B cell (primary cell): ENCODE results near the gene TRMT1L. TPM values are rescaled to one million over a fixed set of nuclear protein-coding genes. Genes with fewer than 3 reads are reported as not detected.

Experiments
- ATAC-seq: fragments of 200-7000 bp; cut with Tn5 transposase; one replicate; pipeline ENCODE4 v1.10.0; 2021; ENCODE audit warnings: low read depth, mild to moderate bottlenecking, moderate number of reproducible peaks, moderate library complexity
- CTCF ChIA-PET: fragments of 350-600 bp; sonication (Branson Sonifier 250); formaldehyde crosslinking; loops from one replicate; lab custom pipeline; 2021; ENCODE audit warnings: antibody characterized with exemption, inconsistent platforms; lab: Charles Lee
- POLR2A ChIA-PET: fragments of 350-600 bp; sonication (Branson Sonifier 250); formaldehyde crosslinking; loops from one replicate; lab custom pipeline; 2021; ENCODE audit warnings: antibody characterized with exemption; lab: Charles Lee
- DNase-seq: peaks from one replicate; pipeline ENCODE4 v3.0.0; 2013
- H2AFZ ChIP-seq: 2 replicates; pipeline ENCODE4 v1.6.1; 2012; ENCODE audit warnings: mild to moderate bottlenecking, low read depth, low read length; ENCODE audit not compliant: insufficient read depth, poor library complexity, severe bottlenecking
- H3K27ac ChIP-seq, 2 donors: 1 replicate in 1 of 2; 2 replicates in 1 of 2; pipeline ENCODE4 v1.5.1; 2012 to 2013; ENCODE audit warnings: low read length in 2 of 2, mild to moderate bottlenecking in 2 of 2, moderate library complexity in 1 of 2
- H3K27me3 ChIP-seq, 4 experiments: fragments of 200-600 bp in 1 of 4; sonication (generic) in 1 of 4; replicated peaks in 1 of 4; 1 replicate in 2 of 4; 2 replicates in 2 of 4; pipeline versions ENCODE4 v1.6.1 to v1.7.0; 2013 to 2016; ENCODE audit warnings: low read length in 3 of 4, mild to moderate bottlenecking in 2 of 4, mixed read lengths in 1 of 4, moderate library complexity in 1 of 4; ENCODE audit not compliant: insufficient read depth in 4 of 4, control insufficient read depth in 3 of 4; ENCODE audit errors: control extremely low read depth in 1 of 4
- H3K36me3 ChIP-seq, 2 experiments: replicated peaks in 1 of 2; 1 replicate in 1 of 2; 2 replicates in 1 of 2; pipeline versions ENCODE4 v1.6.1 to v1.7.1; 2013; ENCODE audit warnings: low read length in 1 of 2; ENCODE audit not compliant: insufficient read depth in 2 of 2, control insufficient read depth in 1 of 2; ENCODE audit errors: control extremely low read depth in 1 of 2, extremely low read depth in 1 of 2
- H3K4me1 ChIP-seq, 2 donors: fragments of 200-600 bp in 1 of 2; sonication (generic) in 1 of 2; 1 replicate in 1 of 2; 2 replicates in 1 of 2; pipeline versions ENCODE4 v1.5.1 to v1.6.1; 2013 to 2017; ENCODE audit warnings: low read length in 2 of 2; ENCODE audit not compliant: control insufficient read depth in 2 of 2, insufficient read depth in 2 of 2
- H3K4me2 ChIP-seq: replicated peaks from 2 replicates; pipeline ENCODE3; 2012; ENCODE audit warnings: mild to moderate bottlenecking, low read depth, low read length; ENCODE audit not compliant: poor library complexity, severe bottlenecking
- H3K4me3 ChIP-seq, 5 experiments: fragments of 200-600 bp in 1 of 5; sonication (generic) in 1 of 5; 1 replicate in 3 of 5; 2 replicates in 2 of 5; pipeline versions ENCODE4 v1.5.1 to v1.7.0; 2011 to 2016; ENCODE audit warnings: low read length in 4 of 5, mild to moderate bottlenecking in 4 of 5, low read depth in 2 of 5, control low read depth in 1 of 5, moderate library complexity in 1 of 5; ENCODE audit not compliant: insufficient read depth in 1 of 5; ENCODE audit errors: control extremely low read depth in 1 of 5, extremely low read depth in 1 of 5
- H3K79me2 ChIP-seq: fragments of 200-600 bp; sonication (generic); one replicate; pipeline ENCODE4 v1.6.0; 2016; ENCODE audit warnings: low read length; ENCODE audit not compliant: control insufficient read depth, insufficient read depth
- H3K9ac ChIP-seq: fragments of 200-600 bp; sonication (generic); 2 replicates; pipeline ENCODE4 v1.6.1; 2017; ENCODE audit warnings: mild to moderate bottlenecking, low read length, moderate library complexity
- H3K9me3 ChIP-seq, 3 donors: one replicate each; pipeline versions ENCODE4 v1.6.1 to v1.7.1; 2013; ENCODE audit warnings: low read length in 2 of 3; ENCODE audit not compliant: control insufficient read depth in 2 of 3, insufficient read depth in 1 of 3; ENCODE audit errors: control extremely low read depth in 1 of 3
- H4K20me1 ChIP-seq: 2 replicates; pipeline ENCODE4 v1.6.0; 2012; ENCODE audit warnings: mild to moderate bottlenecking, low read length; ENCODE audit not compliant: insufficient read depth, control insufficient read depth, poor library complexity, severe bottlenecking
- H3K27ac Mint-ChIP-seq: one replicate; pipeline ENCODE4 v1.8.0; 2021; ENCODE audit warnings: mixed read lengths
- H3K27me3 Mint-ChIP-seq: one replicate; pipeline ENCODE4 v1.8.0; 2021; ENCODE audit warnings: mixed read lengths
- H3K4me1 Mint-ChIP-seq: one replicate; pipeline ENCODE4 v1.8.0; 2021; ENCODE audit warnings: mixed read lengths
- H3K4me3 Mint-ChIP-seq: one replicate; pipeline ENCODE4 v1.8.0; 2021; ENCODE audit warnings: mixed read lengths
- H3K9me3 Mint-ChIP-seq: one replicate; pipeline ENCODE4 v1.8.0; 2022; ENCODE audit warnings: mixed read lengths; ENCODE audit not compliant: insufficient read depth
- CTCF ChIP-seq: fragments of 200-600 bp; IDR thresholded peaks from one replicate; pipeline ENCODE4 v1.8.0; 2022; ENCODE audit warnings: antibody characterized with exemption, mild to moderate bottlenecking
- EZH2 ChIP-seq: IDR thresholded peaks from 2 replicates; pipeline ENCODE4 v1.6.1; 2012; ENCODE audit warnings: borderline replicate concordance, low read depth, mild to moderate bottlenecking, moderate library complexity, low read length; ENCODE audit not compliant: insufficient read depth, poor library complexity, severe bottlenecking
- WGBS: methylation state at CpG from one replicate; pipeline ENCODE4 v1.1.5; 2013; ENCODE audit warnings: missing lambda C conversion rate; ENCODE audit not compliant: insufficient coverage; 5-methylcytosine and 5-hydroxymethylcytosine counted together
- intact Hi-C: fragments of 100-400 bp; cut with micrococcal nuclease; formaldehyde crosslinking; loops from one replicate; pipeline ENCODE4 v1.10.0; 2022
- polyA plus RNA-seq: library from polyadenylated mRNA; depleted of rRNA; stranded (reverse); fragments of >200 nt; gene quantifications from 2 replicates; pipeline ENCODE4 v1.2.3, GENCODE V29; 2012
- total RNA-seq, 2 donors: library from RNA; stranded (reverse); fragments of 120-200 nt in 1 of 2; gene quantifications; 1 replicate in 1 of 2; 2 replicates in 1 of 2; pipeline versions ENCODE4 v1.2.3 to v1.2.4, GENCODE V29; 2013 to 2022

The TRMT1L gene
- total and polyA plus RNA-seq, 2 donors (not counting 1 experiment from before 2014, with no cell fraction given) = 9.9 to 27.5 TPM

DNA sequence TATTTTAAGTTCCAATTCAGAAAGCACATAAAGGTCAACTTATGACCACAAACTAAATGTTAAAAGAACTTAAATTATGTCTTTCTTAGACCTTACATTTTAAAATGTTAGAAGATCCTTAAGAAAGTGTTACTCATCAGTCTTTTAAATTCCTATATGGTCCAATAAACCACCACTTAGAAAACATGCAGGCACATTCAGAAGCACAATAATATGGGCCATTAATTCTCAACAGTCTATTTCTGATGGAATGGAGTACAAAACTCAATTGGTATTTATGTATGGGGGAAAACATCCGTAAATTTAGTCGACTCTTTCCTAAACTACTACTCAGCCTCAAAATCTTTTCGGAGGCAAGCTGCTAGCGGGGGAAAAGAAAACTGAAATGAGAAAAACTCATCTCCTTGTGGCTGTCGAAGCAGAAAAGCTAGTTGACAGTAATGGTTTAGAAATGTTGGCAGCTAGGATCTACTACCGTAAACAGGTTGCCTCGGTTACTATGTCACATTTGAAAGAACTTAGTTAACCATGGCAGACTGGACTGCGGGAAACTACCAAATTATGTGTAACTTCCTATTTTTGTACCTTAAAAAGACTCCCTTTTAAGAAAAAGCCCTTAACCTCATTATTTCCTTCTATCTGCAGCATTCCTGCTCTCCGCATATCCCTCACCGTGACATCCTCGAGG, 1.0 kb downstream of the TRMT1L start:
- Histone ChIP-seq H3K27ac (peak overlapping the region; percentile 98 to 100), H3K4me1 (peaks cover 11 to 36% of the 10 kb centered on the region in 2 donors), H3K9me3 (no peaks in the 10 kb centered on the region), H2AFZ (peak overlapping the region; percentile 68), H4K20me1 (no peaks in the 10 kb centered on the region), H3K4me2 (peak overlapping the region; percentile 97), H3K9ac (peak overlapping the region; percentile 100), H3K36me3 (peaks cover under 1 to 6% of the 10 kb centered on the region in 2 experiments), H3K27me3 (no peaks in the 10 kb centered on the region), H3K4me3 (peak overlapping the region; percentile 80 to 99 (median 86)), H3K79me2 (peaks cover 46% of the 10 kb centered on the region)
- Mint-ChIP-seq H3K9me3 (no peaks in the 10 kb centered on the region), H3K4me1 (peaks cover 46% of the 10 kb centered on the region), H3K27me3 (no peaks in the 10 kb centered on the region), H3K27ac (peak overlapping the region; percentile 97), H3K4me3 (peak overlapping the region; percentile 93)
- WGBS = 0% methylated on average over 4 of the region's 11 CpGs
- DNase-seq (peak; percentile 90), ATAC-seq (no peak)
- ChIA-PET POLR2A (interaction anchor here (0.6 to 1.2 kb wide), 4 partner anchors 111 to 1220 kb away, joined by 3 to 8 read pairs (median 4); partner anchors contain the start of genes NIBAN1, ODR4, RNF2 and TPR), CTCF (interaction anchor here (1.2 to 2.6 kb wide), 5 partner anchors 14 to 539 kb away, joined by 3 to 11 read pairs (median 4); no protein-coding TSS in a partner anchor)
- intact Hi-C loops = loop anchor here (1.0 to 5.0 kb wide), 3 partner anchors 110 to 447 kb away; partner anchors contain the start of genes NIBAN1 and RNF2
- TF ChIP-seq EZH2 (no peak), CTCF (no peak)
